Progenitor cell of endocrine pancreas (in vitro differentiated cells): ENCODE data around the gene ZNF292. TPM values are rescaled to one million over a fixed set of nuclear protein-coding genes. Genes with fewer than 3 reads are reported as not detected.

Experiments
- DNase-seq: peaks from one replicate; pipeline ENCODE4 v3.0.0; 2021; ENCODE audit warnings: low spot score; ENCODE audit not compliant: unreplicated experiment
- H3K27ac Mint-ChIP-seq: 2 replicates; pipeline ENCODE4 v1.8.0; 2021; ENCODE audit warnings: mild to moderate bottlenecking, moderate library complexity, mixed read lengths
- H3K27me3 Mint-ChIP-seq: 2 replicates; pipeline ENCODE4 v1.8.0; 2021; ENCODE audit warnings: mixed read lengths
- H3K36me3 Mint-ChIP-seq: 2 replicates; pipeline ENCODE4 v1.8.0; 2022; ENCODE audit warnings: mixed read lengths; ENCODE audit not compliant: insufficient read depth
- H3K4me1 Mint-ChIP-seq: 2 replicates; pipeline ENCODE4 v1.8.0; 2021; ENCODE audit warnings: low read depth, mixed read lengths
- H3K4me3 Mint-ChIP-seq: 2 replicates; pipeline ENCODE4 v1.8.0; 2021; ENCODE audit warnings: low read depth, mild to moderate bottlenecking, moderate library complexity, mixed read lengths
- H3K9me3 Mint-ChIP-seq: 2 replicates; pipeline ENCODE4 v1.8.0; 2021; ENCODE audit warnings: low read depth, mixed read lengths
- CTCF ChIP-seq: fragments of 200-600 bp; sonication (generic); IDR thresholded peaks from one replicate; pipeline ENCODE4 v1.5.0; 2021; ENCODE audit warnings: antibody characterized with exemption, mild to moderate bottlenecking; ENCODE audit not compliant: unreplicated experiment
- total RNA-seq: library from RNA; stranded (reverse); gene quantifications from 2 replicates; pipeline ENCODE4 v1.2.1, GENCODE V29; 2021

The ZNF292 gene
- total RNA-seq, 1 donor from 2014 or later: 67.9 TPM

DNA sequence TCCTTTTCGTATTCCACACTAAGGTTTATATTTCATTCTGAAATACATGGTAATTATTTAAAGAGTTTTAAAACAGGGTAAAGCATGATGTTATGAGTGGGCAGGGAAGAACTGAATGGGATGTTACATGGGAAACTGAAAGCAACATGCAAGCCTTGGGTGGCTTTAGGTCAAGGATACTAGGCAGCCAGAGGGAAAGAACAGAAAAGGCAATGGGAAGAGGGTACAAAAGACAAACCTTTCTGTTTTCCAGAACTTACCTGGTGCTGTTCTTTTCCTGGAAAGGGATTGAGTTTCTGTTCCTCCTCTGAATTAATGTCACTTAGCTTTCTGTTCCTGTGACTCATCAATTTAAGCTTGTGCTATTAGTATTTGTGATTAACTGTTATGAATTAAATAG is 95.9 kb downstream of the ZNF292 start:
- no peaks in the 10 kb centered on the region for H3K27me3 Mint-ChIP-seq

DNA sequence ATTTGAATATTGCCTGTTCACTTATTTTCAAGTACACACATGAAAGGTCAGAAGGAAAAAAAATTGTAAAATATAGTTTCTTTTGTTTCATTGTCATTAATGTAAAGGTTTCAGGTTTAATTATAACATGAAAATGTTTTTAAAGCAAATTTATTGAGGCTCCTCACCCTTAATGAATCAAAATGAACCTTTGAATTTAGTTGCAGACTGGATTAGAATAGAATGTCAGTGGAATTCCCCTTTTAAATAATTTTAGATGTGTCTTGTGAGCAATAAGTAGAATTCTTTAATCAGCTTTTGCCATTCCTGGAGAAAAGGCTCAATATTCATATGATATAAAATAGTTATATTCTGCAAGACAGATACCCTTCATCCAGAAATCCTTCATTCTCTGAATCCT is 96.4 kb downstream of the ZNF292 start:
- no peak for DNase-seq
- no peaks in the 10 kb centered on the region for H3K9me3 Mint-ChIP-seq
- no peak for TF ChIP-seq CTCF
- H3K4me1 Mint-ChIP-seq: no peaks in the 10 kb centered on the region
- H3K4me3 Mint-ChIP-seq: no peak overlapping the region
- no peaks in the 10 kb centered on the region for H3K27me3 Mint-ChIP-seq
- H3K27ac Mint-ChIP-seq: no peak overlapping the region
- peaks cover 43% of the 10 kb centered on the region for H3K36me3 Mint-ChIP-seq

More for the DNA sequence above, 95.9 kb downstream of the ZNF292 start:
- Mint-ChIP-seq H3K4me1 (no peaks in the 10 kb centered on the region), H3K4me3 (no peak overlapping the region), H3K36me3 (peaks cover 41% of the 10 kb centered on the region), H3K9me3 (no peaks in the 10 kb centered on the region), H3K27ac (peak overlapping the region; percentile 30)
- no peak for TF ChIP-seq CTCF
- no peak for DNase-seq

DNA sequence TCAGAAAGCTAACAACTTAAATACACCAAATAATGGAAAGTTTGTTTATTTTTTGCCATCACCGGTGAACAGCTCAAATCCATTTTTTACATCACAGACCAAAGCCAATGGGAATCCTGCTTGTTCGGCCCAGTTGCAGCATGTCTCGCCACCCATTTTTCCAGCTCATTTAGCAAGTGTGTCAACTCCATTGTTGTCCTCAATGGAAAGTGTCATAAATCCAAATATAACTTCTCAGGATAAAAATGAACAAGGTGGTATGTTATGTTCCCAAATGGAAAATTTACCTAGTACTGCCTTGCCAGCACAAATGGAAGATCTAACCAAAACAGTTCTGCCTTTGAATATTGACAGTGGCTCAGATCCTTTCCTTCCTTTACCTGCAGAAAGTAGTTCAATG is 101.7 kb downstream of the ZNF292 start:
- Mint-ChIP-seq H3K4me1 (peaks cover 6% of the 10 kb centered on the region), H3K27ac (no peak overlapping the region), H3K4me3 (no peak overlapping the region), H3K36me3 (peaks cover 55% of the 10 kb centered on the region), H3K9me3 (no peaks in the 10 kb centered on the region), H3K27me3 (no peaks in the 10 kb centered on the region)
- no peak for TF ChIP-seq CTCF
- DNase-seq: no peak

- Mint-ChIP-seq H3K4me1 (peaks cover 6% of the 10 kb centered on the region), H3K9me3 (no peaks in the 10 kb centered on the region), H3K27me3 (no peaks in the 10 kb centered on the region), H3K27ac (no peak overlapping the region), H3K36me3 (peaks cover 52% of the 10 kb centered on the region), H3K4me3 (no peak overlapping the region)
- no peak for DNase-seq
- TF ChIP-seq CTCF: no peak
These were observed 102.2 kb downstream of the ZNF292 start for GRCh38 chr6:87257565-87257964.

GRCh38 chr6:87257975-87258374 is 102.6 kb downstream of the ZNF292 start:
- Mint-ChIP-seq H3K36me3 (peaks cover 51% of the 10 kb centered on the region), H3K9me3 (no peaks in the 10 kb centered on the region), H3K27ac (no peak overlapping the region), H3K4me1 (peaks cover 6% of the 10 kb centered on the region), H3K27me3 (no peaks in the 10 kb centered on the region), H3K4me3 (no peak overlapping the region)
- no peak for TF ChIP-seq CTCF
- DNase-seq: no peak
